Retina (tissue), 1 donor: ENCODE results near the gene SLC25A45.
A peak's percentile ranks its signal among the peaks of the same experiment; 100 is the strongest.
"Not testable (repeated sequence)": the region's sequence is repeated elsewhere in the genome, so short reads cannot be mapped to it uniquely, and the experiment has no call there.

Source experiments
- DNase-seq: peaks from one replicate; pipeline ENCODE4 v3.0.0-alpha.2; 2016

Gene SLC25A45

DNA sequence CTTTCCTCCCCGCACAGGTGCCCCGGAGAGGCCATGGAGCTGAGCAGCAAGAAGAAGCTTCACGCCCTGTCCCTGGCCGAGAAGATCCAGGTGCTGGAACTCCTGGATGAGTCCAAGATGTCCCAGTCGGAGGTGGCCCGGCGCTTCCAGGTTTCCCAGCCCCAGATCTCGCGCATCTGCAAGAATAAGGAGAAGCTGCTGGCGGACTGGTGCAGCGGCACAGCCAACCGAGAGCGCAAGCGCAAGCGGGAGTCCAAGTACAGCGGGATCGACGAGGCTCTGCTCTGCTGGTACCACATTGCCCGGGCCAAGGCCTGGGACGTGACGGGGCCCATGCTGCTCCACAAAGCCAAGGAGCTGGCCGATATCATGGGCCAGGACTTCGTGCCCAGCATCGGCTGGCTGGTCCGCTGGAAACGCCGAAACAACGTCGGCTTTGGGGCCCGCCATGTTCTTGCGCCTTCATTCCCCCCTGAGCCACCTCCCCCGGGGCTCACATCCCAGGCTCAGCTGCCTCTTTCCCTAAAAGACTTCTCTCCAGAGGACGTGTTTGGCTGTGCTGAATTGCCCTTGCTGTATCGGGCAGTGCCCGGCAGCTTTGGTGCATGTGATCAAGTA, 26.6 kb downstream of the SLC25A45 start:
- peak; percentile 82 for DNase-seq

DNA sequence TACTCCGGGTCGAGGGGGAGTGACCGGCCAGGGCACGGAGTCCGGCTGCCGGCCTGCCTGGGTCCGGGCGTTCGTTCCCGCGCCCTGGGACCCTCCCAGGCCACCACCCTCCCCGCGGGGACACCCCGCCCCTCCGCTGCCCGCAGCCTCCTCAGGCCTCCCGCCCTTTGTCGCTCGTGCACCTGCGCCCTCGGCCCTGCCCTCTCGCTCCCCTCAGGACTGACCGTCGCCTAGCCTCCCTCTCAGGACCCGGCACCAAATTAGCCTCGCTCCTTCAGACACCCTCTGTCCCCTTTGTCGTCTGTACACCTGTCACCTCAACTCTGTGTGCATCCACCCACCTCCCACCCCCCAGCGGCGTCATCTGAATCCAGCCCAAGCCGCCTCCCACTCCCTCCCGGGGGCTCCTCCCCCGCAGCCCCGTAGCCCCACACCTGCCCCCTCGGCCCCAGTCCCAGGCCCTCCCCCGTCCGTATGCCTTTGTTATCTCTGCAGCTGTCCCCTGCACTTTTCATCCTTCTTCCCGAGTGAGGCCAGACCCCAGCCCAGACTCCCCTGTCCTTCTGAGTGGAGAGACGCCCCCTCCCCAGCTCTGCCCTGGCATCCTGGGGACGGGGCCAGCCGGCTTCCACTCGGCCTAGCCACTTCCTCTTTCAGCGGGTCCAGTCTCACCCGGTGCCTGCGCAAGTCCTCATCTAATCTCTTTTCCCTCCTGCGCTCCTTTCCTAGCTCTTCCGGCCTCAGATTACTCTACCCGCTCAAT, 27.3 kb downstream of the SLC25A45 start:
- peak; percentile 65 for DNase-seq

DNA sequence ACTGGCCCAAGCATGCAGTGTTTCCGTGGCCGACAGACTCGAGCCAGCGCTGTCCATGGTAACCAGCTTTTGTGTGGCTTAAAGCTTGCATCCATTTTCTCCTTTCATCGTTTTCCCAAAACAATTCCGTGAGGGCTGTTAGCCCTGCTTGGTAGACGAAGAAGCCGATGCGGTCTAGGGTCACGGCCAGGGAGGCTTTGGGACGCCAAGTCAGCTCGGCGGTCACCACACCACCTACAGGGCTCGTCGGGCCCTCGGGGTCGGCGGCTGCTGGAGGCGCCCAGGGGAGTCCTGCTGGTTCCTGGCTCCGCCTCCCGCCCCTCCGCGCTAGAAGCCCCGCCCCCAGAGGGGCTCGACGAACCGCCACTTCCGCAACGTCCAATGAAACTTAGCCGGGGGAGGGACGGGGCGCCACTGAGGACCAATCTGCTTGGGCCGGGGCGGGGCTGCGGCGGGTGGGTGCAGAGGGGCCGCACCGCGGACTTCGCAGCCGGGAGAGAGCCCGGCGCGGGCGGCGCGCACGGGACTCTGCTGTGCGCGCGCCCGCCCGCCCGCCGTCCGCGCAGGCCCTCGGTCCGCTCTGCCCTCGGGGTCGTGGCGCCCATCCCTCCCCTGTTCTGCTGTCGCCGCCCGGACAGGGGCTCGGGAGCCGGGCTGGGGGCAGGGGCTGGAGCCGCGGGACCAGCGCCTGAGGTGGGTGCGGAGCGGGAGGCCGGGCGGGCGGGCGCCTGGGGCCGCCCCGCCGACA, 28.0 kb downstream of the SLC25A45 start, which contains the start of gene TIGD3:
Gene TIGD3 (plus strand): TSS at position 487 of the 748 bp plus-strand sequence. CDS start 1,058 bp downstream, outside the sequence.
- DNase-seq = peak; percentile 96

DNA sequence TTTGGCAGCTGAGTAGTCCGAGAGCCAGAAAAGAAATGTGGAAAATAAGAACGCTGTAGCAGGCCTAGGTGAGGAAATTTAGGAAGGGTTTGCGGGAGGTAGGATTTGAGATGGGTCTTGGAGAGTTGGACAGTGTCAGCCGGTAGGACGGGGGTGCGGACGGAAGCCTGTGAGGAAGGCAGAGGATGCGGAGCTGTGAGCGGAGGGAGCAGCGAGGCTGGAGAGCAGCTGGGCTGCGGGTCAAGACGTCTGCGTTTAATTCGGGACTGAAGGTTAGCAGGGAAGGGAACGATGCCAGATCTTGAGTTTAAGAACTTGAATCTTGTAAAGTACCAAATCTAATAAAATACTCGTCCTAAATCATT, 28.6 kb downstream of the SLC25A45 start:
- DNase-seq = no peak

DNA sequence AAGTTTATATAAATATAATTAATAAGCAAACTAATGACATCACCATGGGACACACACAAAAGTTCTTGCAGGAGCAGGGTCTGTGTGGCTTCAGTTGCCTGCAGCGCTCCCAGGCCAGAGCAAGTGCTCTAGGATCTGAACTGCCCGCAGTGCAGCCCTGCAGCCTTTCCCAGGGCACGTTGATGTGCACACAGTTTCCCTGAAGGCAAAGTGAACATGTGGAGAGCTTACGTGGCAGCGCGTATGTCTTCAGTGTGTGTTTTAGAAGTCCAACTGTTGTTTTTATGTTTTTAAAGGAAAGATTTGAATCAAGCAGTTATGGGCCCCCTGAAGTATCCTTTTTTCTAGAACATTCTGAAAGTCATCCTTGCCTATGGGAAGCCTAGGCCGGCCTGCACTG, 29.1 kb downstream of the SLC25A45 start:
- DNase-seq = no peak

DNA sequence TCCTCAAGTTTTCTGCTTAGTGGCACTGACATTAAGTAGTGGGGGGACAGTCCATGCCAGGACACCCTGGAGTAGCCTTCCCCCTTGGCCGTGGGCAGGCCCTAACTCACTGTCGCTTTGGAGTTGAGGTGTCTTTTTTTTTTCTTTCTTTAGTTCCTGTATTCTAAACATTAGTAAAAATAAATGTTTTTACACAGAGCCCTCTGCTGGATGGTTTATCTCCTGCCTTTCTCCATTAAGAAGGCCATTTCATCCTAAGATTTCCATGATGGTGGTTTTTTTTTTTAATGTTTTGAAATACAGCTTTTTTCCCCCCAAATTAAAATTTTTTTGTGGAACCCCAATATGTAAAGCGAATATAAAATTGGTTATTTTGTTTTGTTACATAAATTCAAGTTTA, 29.7 kb downstream of the SLC25A45 start:
- no peak for DNase-seq

DNA sequence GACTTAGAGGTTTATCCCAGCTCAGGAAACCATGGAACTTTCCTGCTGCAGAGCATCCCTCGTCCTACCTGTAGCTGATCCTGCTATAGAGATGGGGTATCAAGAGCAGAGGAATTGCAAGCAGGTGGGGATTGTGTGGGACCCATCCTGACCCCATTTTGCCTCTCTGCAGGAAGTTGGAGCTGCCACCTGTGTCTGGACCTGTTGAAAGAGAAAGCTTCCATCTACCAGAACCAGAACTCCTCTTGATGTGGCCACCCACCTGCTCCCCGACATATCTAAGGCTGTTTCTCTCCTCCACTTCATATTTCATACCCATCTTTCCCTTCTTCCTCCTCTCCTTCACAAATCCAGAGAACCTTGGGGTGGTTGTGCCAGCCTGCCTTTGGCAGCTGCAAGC, 30.9 kb downstream of the SLC25A45 start:
- no peak for DNase-seq

DNA sequence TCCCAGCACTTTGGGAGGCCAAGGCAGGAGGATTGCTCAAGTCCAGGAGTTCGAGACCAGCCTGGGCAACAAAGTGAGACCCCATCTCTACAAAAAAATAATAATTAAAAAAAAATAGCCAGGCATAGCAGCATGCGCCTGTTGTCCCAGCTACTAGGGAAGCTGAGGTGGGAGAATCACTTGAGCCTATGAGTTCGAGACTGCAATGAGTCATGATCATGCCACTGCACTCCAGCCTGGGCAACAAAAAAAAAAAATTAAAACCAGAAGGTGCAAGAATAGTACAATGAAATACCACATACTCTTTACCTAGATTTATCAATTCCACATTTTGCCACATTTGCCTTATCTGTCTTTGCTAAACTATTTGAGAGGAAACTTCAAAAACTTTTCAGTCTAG, 40.6 kb downstream of the SLC25A45 start:
- DNase-seq = no peak

DNA sequence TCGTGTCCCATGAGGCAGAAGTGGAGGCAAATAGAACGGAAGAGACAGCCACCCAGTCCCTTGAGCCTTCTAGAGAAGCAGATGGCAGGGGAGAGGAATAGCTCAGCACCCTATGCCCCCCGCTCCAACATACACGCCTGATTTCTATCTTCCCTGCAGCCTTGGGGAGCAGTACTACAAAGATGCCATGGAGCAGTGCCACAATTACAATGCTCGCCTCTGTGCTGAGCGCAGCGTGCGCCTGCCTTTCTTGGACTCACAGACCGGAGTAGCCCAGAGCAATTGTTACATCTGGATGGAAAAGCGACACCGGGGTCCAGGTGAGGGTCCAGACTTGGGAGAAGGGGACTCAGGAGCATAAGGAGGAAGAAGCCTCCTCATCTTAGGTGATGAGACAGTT, 42.2 kb downstream of the SLC25A45 start:
- DNase-seq = no peak

DNA sequence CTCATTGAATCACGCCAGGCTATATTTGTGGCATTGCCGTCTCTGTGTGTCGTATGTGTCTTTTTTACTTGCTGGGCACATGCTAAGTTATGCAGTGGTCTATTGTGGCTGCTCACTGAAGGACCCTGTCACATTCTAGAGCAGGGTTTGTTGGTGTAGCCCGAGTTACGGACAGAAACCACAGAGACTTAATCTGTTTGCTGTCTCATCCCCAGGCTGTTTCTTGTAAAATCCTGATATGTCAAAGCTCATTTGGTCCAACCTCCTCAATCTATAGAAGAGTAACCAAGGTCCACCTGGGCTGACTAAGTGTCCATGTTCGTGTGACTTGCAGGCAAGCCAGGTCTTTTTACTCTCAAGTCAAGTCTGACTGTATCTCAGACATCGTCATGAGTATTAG, 43.8 kb downstream of the SLC25A45 start:
- no peak for DNase-seq

DNA sequence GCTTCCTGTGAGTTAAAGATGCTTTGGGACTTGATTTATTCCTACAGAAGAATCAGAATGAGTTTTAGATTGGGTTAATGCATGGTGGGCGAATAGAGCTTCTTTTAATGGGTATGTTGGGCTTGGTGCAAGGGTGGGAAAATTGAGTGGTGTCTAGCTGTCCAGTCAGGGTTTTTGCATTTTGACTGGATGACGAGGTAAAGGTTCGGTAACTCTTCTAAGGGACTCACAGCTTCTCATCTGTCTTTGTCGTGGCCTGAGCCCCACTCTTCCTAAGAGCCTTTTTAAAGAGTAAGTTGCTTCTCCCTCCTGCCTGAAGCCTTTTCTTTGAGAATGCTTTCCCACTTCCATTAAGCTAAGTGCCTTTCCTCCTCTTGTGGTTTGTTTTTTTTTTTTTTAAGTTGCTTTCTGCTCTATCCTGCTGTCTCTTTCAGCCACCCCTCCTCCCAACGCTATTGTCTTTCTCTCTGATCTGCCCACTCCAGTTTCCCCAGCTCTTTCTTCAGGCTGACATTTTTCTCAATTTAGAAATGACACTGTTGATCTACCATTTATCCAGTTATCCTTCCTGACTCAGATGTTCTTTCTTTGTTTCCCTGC, 47.6 kb downstream of the SLC25A45 start:
- DNase-seq = peak; percentile 25

DNA sequence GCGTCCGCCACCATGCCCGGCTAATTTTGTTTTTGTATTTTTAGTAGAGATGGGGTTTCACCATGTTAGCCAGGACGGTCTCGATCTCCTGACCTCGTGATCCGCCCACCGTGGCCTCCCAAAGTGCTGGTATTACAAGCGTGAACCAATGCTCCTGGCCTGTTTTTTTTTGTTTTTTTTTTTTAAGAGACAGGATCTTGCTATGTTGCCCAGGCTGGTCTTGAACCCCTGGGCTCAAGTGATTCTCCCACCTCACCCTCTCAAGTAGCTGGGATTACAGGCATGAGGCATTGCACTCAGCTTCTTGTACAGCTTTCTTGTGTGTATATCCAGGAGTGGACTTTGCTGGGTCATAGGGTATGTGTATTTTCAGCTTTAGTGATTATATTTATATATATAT, 49.9 kb downstream of the SLC25A45 start:
- not testable (repeated sequence) for DNase-seq

DNA sequence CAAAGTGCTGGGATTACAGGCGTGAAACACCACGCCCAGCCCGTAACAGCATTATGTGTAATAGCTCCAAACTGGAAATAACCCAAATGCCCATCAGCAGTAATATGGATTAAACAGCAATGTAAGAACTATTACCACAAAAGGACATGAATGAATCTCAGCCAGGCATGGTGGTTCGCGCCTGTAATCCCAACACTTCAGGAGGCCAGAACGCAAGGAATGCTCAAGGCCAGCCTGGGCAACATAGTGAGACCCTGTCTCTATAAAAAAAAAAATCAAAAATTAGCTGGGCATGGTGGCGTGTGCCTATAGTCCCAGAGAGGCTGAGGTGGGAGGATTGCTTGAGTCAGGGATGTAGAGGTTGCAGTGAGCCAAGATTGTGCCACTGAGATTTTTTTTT, 51.9 kb downstream of the SLC25A45 start:
- DNase-seq = no peak

DNA sequence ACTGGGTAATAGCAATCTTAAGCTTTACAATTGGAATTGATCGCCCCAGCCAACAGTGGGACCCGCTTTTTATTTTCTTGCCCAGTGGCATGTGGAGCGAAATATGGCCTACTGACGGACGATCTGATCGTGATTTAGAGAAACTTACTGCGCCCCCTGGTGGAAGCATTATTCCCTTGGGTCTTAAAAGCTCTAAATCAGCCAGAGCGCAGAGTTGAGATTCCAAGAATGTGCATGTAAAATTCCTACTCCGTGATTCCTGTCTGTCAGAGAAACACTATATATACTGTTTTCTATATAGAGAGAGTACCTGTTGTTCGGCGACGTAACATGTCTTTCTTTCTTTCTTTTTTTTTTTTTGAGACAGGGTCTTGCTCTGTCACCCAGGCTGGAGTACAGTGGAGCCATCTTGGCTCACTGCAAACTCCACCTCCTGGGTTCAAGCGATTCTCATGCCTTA, 52.5 kb downstream of the SLC25A45 start:
- peak; percentile 86 for DNase-seq

DNA sequence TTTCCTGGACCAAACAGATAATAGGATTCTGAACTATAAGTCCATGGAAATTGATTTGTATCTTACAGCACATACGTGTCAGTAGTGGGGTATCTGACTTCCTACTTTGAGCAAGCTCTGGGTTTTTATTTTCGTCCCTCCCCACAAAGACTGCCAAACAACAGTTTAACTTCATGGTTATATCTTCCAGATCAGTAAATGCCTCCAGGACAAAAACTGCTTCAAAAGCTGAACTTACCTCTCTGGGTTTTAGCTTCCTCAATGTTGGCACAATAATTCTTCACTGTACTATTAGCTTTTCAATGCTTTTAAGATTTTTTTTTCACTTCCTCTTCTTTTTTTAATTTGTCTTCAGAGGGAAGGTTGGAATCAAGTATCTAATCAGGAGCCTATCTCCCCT, 53.0 kb downstream of the SLC25A45 start:
- DNase-seq = no peak

DNA sequence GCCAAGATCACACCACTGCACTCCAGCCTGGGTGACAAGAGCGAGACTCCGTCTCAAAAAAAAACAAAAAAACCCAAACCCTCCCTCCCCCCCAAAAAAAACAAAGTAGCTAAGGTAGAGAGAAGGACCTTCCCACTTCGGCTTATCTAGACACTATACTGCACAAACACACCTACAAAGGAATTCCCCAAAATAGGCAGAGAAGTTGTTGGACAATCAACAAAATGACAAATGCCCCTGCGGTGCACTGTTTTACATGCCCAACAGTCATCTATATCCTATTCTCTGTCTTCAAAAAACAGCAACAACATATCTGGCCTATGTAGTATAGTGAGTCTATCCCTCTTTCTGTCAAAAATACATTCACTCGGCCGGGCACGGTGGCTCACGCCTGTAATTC, 55.4 kb downstream of the SLC25A45 start:
- no peak for DNase-seq

DNA sequence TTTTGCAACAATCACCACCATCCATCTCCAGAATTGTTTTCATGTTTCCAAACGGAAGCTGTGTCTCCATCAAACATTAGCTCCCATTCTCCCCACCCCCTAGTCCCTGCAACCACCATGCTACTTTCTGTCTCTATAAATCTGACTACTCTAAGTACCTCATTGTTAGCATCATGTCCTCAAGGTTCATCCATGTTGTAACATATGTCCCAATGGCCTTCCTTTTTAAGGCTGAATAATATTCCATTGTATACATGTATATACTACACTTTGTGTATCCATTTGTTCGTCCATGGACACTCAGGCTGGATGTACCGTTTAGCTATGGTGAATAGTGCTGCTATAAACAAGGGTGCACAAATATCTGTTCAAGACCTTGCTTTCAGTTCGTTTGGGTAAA, 57.0 kb downstream of the SLC25A45 start:
- no peak for DNase-seq
